Astrocyte (in vitro differentiated cells and primary cell): ENCODE measurements around the gene CHEK2.

Experiments
- EZH2 ChIP-seq: IDR thresholded peaks from 2 replicates; pipeline ENCODE4 v1.6.1; 2012; ENCODE audit warnings: mild to moderate bottlenecking, low read length, inconsistent platforms; ENCODE audit not compliant: insufficient read depth
- TF ChIP-seq, protein P1 (sequence below): IDR thresholded peaks from 2 replicates; pipeline ENCODE4 v1.5.1; 2011; ENCODE audit warnings: low read depth, mild to moderate bottlenecking, inconsistent platforms, low read length, moderate library complexity; ENCODE audit not compliant: insufficient read depth

DNA sequence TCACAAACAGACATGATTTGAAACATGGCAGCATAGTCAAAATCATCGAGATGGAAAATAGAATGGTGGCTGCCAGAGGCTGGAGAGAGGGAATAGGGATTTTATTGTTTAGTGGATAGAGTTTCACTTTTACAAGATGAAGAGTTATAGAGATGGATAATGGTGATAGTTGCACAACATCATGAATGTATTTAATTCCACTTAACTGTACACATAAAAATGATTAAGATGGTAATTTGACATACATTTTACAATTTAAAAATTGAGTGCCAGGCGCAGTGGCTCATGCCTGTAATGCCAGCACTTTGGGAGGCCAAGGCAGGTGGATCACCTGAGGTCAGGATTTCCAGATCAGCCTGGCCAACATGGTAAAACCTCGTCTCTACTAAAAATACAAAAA lies 83.2 kb downstream of the CHEK2 start:
- TF ChIP-seq, protein P1, sequence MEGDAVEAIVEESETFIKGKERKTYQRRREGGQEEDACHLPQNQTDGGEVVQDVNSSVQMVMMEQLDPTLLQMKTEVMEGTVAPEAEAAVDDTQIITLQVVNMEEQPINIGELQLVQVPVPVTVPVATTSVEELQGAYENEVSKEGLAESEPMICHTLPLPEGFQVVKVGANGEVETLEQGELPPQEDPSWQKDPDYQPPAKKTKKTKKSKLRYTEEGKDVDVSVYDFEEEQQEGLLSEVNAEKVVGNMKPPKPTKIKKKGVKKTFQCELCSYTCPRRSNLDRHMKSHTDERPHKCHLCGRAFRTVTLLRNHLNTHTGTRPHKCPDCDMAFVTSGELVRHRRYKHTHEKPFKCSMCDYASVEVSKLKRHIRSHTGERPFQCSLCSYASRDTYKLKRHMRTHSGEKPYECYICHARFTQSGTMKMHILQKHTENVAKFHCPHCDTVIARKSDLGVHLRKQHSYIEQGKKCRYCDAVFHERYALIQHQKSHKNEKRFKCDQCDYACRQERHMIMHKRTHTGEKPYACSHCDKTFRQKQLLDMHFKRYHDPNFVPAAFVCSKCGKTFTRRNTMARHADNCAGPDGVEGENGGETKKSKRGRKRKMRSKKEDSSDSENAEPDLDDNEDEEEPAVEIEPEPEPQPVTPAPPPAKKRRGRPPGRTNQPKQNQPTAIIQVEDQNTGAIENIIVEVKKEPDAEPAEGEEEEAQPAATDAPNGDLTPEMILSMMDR, result no peak
- no peak for TF ChIP-seq EZH2
